Caco-2 (cell line): ENCODE data around the gene SLC44A5. TPM values are rescaled to one million over a fixed set of nuclear protein-coding genes. Genes with fewer than 3 reads are reported as not detected.

Experiments used
- BruUV-seq: library from RNA; stranded (reverse); fragments of 400-500 nt; replicated peaks from 2 replicates; lab custom pipeline; 2021; lab: Mats Ljungman, UMichigan
- CTCF ChIA-PET: fragments of 300-600 bp; sonication (Branson Sonifier 250); formaldehyde crosslinking; loops from one replicate; lab custom pipeline; 2022; ENCODE audit warnings: antibody characterized with exemption; lab: Charles Lee
- POLR2A ChIA-PET: fragments of 300-600 bp; sonication (Branson Sonifier 250); formaldehyde crosslinking; loops from one replicate; lab custom pipeline; 2022; ENCODE audit warnings: antibody characterized with exemption; lab: Charles Lee
- DNase-seq, 2 experiments: peaks; one replicate each; pipeline versions ENCODE4 v3.0.0 to v3.0.0-alpha.2; 2020 to 2022
- H3K27me3 ChIP-seq: replicated peaks from 2 replicates; pipeline ENCODE4 v1.6.0; 2011; ENCODE audit warnings: low read length; ENCODE audit not compliant: control insufficient read depth, insufficient read depth
- H3K36me3 ChIP-seq: 2 replicates; pipeline ENCODE4 v1.5.1; 2011; ENCODE audit warnings: low read length; ENCODE audit not compliant: control insufficient read depth, insufficient read depth
- H3K4me1 ChIP-seq: fragments of 250-450 bp; sonication (Bioruptor Pico); 2 replicates; pipeline ENCODE4 v1.5.1; 2020; ENCODE audit warnings: mild to moderate bottlenecking
- H3K4me3 ChIP-seq: 2 replicates; pipeline ENCODE4 v1.5.1; 2011; ENCODE audit warnings: low read depth, mild to moderate bottlenecking, control low read depth, low read length
- H3K9me3 ChIP-seq: fragments of 250-450 bp; sonication (Bioruptor Pico); 2 replicates; pipeline ENCODE4 v1.5.1; 2020; ENCODE audit warnings: mild to moderate bottlenecking, moderate library complexity
- H3K27ac Mint-ChIP-seq: one replicate; pipeline ENCODE4 v1.8.0; 2022; ENCODE audit warnings: mixed read lengths; ENCODE audit not compliant: unreplicated experiment
- H3K27me3 Mint-ChIP-seq: one replicate; pipeline ENCODE4 v1.8.0; 2022; ENCODE audit warnings: mixed read lengths; ENCODE audit not compliant: insufficient read depth, unreplicated experiment
- H3K36me3 Mint-ChIP-seq: one replicate; pipeline ENCODE4 v1.8.0; 2022; ENCODE audit warnings: mild to moderate bottlenecking, mixed read lengths; ENCODE audit not compliant: insufficient read depth, unreplicated experiment
- H3K4me1 Mint-ChIP-seq: one replicate; pipeline ENCODE4 v1.8.0; 2022; ENCODE audit warnings: low read depth, mixed read lengths; ENCODE audit not compliant: unreplicated experiment
- H3K4me3 Mint-ChIP-seq: one replicate; pipeline ENCODE4 v1.8.0; 2022; ENCODE audit warnings: mild to moderate bottlenecking, moderate library complexity, mixed read lengths; ENCODE audit not compliant: unreplicated experiment
- H3K9me3 Mint-ChIP-seq: one replicate; pipeline ENCODE4 v1.8.0; 2022; ENCODE audit warnings: mixed read lengths; ENCODE audit not compliant: unreplicated experiment
- intact Hi-C: fragments of 100-400 bp; cut with micrococcal nuclease; formaldehyde crosslinking; loops from one replicate; pipeline ENCODE4 v1.10.0; 2022; ENCODE audit not compliant: unreplicated experiment
- total RNA-seq: library from RNA; stranded (reverse); gene quantifications from 2 replicates; pipeline ENCODE4 v1.2.3, GENCODE V29; 2022
- TF ChIP-seq, protein P1 (sequence below), 2 experiments: fragments of 200-600 bp in 1 of 2; IDR thresholded peaks; 1 replicate in 1 of 2; 2 replicates in 1 of 2; pipeline versions ENCODE4 v1.5.1 to v1.8.0; 2011 to 2022; ENCODE audit warnings: antibody characterized with exemption in 1 of 2, control low read depth in 1 of 2, inconsistent platforms in 1 of 2, low read depth in 1 of 2, low read length in 1 of 2, mild to moderate bottlenecking in 1 of 2, moderate library complexity in 1 of 2; ENCODE audit not compliant: insufficient read depth in 1 of 2, severe bottlenecking in 1 of 2, unreplicated experiment in 1 of 2

SLC44A5 gene
- total RNA-seq, 1 experiment from 2014 or later = 13.6 TPM

DNA sequence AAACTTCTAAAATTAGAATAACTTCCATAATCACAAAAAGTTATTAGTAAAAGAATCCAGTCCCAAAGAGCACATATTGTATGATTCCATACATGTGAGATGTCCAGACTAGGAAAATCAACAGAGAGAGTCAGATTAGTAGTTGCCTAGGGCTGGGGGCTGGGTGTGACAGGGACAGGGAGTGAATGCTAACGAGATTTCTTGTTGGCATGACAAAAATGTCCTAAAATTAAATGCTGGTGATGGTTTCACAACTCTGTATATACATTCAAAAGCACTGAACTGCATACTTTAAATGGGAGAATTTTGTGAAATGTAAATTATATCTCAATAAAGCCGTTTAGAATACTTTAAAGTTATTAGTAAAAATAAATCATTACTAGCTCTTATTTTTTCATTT, 92.2 kb downstream of the SLC44A5 start:
- no TSS peak for BruUV-seq
- ChIA-PET POLR2A (no interaction called here), CTCF (no interaction called here)
- Mint-ChIP-seq H3K27me3 (no peaks in the 10 kb centered on the region), H3K9me3 (no peaks in the 10 kb centered on the region), H3K27ac (no peak overlapping the region), H3K36me3 (no peaks in the 10 kb centered on the region), H3K4me3 (no peak overlapping the region), H3K4me1 (peaks cover 13% of the 10 kb centered on the region)
- intact Hi-C loops = no loop called here
- H3K4me1 ChIP-seq = no peaks in the 10 kb centered on the region
- no peak for DNase-seq
- H3K27me3 ChIP-seq = no peaks in the 10 kb centered on the region
- no peaks in the 10 kb centered on the region for H3K9me3 ChIP-seq
- no peaks in the 10 kb centered on the region for H3K36me3 ChIP-seq
- H3K4me3 ChIP-seq = no peak overlapping the region
- TF ChIP-seq, protein P1, sequence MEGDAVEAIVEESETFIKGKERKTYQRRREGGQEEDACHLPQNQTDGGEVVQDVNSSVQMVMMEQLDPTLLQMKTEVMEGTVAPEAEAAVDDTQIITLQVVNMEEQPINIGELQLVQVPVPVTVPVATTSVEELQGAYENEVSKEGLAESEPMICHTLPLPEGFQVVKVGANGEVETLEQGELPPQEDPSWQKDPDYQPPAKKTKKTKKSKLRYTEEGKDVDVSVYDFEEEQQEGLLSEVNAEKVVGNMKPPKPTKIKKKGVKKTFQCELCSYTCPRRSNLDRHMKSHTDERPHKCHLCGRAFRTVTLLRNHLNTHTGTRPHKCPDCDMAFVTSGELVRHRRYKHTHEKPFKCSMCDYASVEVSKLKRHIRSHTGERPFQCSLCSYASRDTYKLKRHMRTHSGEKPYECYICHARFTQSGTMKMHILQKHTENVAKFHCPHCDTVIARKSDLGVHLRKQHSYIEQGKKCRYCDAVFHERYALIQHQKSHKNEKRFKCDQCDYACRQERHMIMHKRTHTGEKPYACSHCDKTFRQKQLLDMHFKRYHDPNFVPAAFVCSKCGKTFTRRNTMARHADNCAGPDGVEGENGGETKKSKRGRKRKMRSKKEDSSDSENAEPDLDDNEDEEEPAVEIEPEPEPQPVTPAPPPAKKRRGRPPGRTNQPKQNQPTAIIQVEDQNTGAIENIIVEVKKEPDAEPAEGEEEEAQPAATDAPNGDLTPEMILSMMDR (IDR thresholded peaks at IDR 0.05; ENCODE audit: insufficient read depth in 1 of 2, low read depth in 1 of 2, low read length in 1 of 2, severe bottlenecking in 1 of 2, unreplicated experiment in 1 of 2) = no peak

DNA sequence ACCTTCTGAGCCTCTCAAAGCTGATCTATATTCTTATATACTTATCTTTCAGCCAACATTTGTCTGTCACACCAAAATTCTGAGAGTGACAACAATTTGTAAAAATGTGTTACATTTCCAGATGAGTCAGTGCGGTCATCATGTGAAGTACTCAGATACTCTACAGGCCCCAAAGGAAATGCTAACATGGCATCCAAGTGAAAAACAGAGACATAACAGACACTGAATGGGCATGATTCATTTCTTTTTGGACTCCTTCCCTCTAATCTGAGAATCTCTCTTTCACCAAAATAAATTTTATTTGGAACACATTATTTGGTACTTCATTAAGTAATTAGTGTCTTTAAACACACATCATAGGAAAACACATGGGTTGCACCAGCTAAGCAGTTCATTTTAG, 96.6 kb downstream of the SLC44A5 start:
- peaks cover 10% of the 10 kb centered on the region for H3K9me3 Mint-ChIP-seq
- CTCF ChIA-PET = no interaction called here
- intact Hi-C loops = loop anchor here (5.0 kb wide), 1 partner anchor 173 kb away; no protein-coding TSS in a partner anchor

DNA sequence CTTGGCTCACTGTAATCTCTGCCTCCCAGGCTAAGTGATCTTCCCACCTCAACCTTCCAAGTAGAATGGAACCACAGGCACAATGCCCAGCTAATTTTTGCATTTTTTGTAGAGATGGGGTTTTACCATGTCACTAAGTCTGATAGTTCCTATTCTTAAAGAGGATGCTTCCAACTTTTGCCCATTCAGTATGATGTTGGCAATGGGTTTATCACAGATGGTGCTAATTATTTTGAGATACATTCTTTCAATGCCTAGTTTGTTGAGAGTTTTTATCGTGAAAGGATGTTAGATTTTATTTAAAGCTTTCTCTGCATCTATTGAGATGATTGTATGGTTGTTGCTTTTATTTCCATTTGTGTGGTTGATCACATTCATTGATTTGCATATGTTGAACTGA, 103.9 kb downstream of the SLC44A5 start:
- no peaks in the 10 kb centered on the region for H3K4me1 Mint-ChIP-seq
- POLR2A ChIA-PET = no interaction called here
- H3K27ac Mint-ChIP-seq = no peak overlapping the region
- H3K27me3 ChIP-seq = no peaks in the 10 kb centered on the region
- no TSS peak for BruUV-seq
- no peaks in the 10 kb centered on the region for H3K9me3 ChIP-seq
- H3K36me3 ChIP-seq = no peaks in the 10 kb centered on the region
- H3K4me3 ChIP-seq = no peak overlapping the region
- peaks cover 16% of the 10 kb centered on the region for H3K9me3 Mint-ChIP-seq
- DNase-seq = no peak
- no peak overlapping the region for H3K4me3 Mint-ChIP-seq
- CTCF ChIA-PET = no interaction called here
- intact Hi-C loops = no loop called here
- H3K36me3 Mint-ChIP-seq = no peaks in the 10 kb centered on the region
- TF ChIP-seq, protein P1 (IDR thresholded peaks at IDR 0.05; ENCODE audit: insufficient read depth in 1 of 2, low read depth in 1 of 2, low read length in 1 of 2, severe bottlenecking in 1 of 2, unreplicated experiment in 1 of 2) = no peak
- H3K27me3 Mint-ChIP-seq = no peaks in the 10 kb centered on the region
- no peaks in the 10 kb centered on the region for H3K4me1 ChIP-seq

More for the DNA sequence above, 96.6 kb downstream of the SLC44A5 start:
- BruUV-seq = no TSS peak
- Mint-ChIP-seq H3K27me3 (no peaks in the 10 kb centered on the region), H3K27ac (no peak overlapping the region), H3K4me1 (no peaks in the 10 kb centered on the region), H3K36me3 (no peaks in the 10 kb centered on the region), H3K4me3 (no peak overlapping the region)
- H3K27me3 ChIP-seq = no peaks in the 10 kb centered on the region
- no peaks in the 10 kb centered on the region for H3K4me1 ChIP-seq
- no peak for DNase-seq
- no peaks in the 10 kb centered on the region for H3K36me3 ChIP-seq
- H3K9me3 ChIP-seq = no peaks in the 10 kb centered on the region
- POLR2A ChIA-PET = no interaction called here
- TF ChIP-seq, protein P1 (IDR thresholded peaks at IDR 0.05; ENCODE audit: insufficient read depth in 1 of 2, low read depth in 1 of 2, low read length in 1 of 2, severe bottlenecking in 1 of 2, unreplicated experiment in 1 of 2) = no peak
- no peak overlapping the region for H3K4me3 ChIP-seq
